HEK293 (cell line): ENCODE data around the gene NAA20.

ENCODE experiments used
- KLF1 ChIP-seq: fragments of 450-650 bp; formaldehyde crosslinking; IDR thresholded peaks from 2 replicates; pipeline ENCODE4 v1.5.1; 2016; ENCODE audit warnings: missing biosample characterization, missing genetic modification characterization
- KLF16 ChIP-seq: fragments of 450-650 bp; formaldehyde crosslinking; IDR thresholded peaks from 2 replicates; pipeline ENCODE4 v1.5.1; 2017; ENCODE audit warnings: missing biosample characterization, missing genetic modification characterization
- KLF17 ChIP-seq: fragments of 450-650 bp; formaldehyde crosslinking; IDR thresholded peaks from 2 replicates; pipeline ENCODE4 v1.5.1; 2016; ENCODE audit warnings: missing biosample characterization, missing genetic modification characterization
- KLF7 ChIP-seq: fragments of 450-650 bp; formaldehyde crosslinking; IDR thresholded peaks from 2 replicates; pipeline ENCODE4 v1.5.1; 2016; ENCODE audit warnings: missing biosample characterization, missing genetic modification characterization, borderline replicate concordance
- OSR2 ChIP-seq: fragments of 450-650 bp; formaldehyde crosslinking; IDR thresholded peaks from 2 replicates; pipeline ENCODE4 v1.5.1; 2016; ENCODE audit warnings: missing biosample characterization, missing genetic modification characterization
- PRDM6 ChIP-seq: fragments of 450-650 bp; formaldehyde crosslinking; IDR thresholded peaks from 2 replicates; pipeline ENCODE4 v1.5.1; 2017; ENCODE audit warnings: missing biosample characterization, missing genetic modification characterization
- REPIN1 ChIP-seq: fragments of 450-650 bp; formaldehyde crosslinking; IDR thresholded peaks from 2 replicates; pipeline ENCODE4 v1.5.1; 2017; ENCODE audit warnings: missing biosample characterization, missing genetic modification characterization, low read depth
- SCRT1 ChIP-seq: fragments of 450-650 bp; formaldehyde crosslinking; IDR thresholded peaks from 2 replicates; pipeline ENCODE4 v1.5.1; 2016; ENCODE audit warnings: missing biosample characterization, missing genetic modification characterization, borderline replicate concordance
- ZBTB1 ChIP-seq: fragments of 450-650 bp; formaldehyde crosslinking; IDR thresholded peaks from 2 replicates; pipeline ENCODE4 v1.5.1; 2016; ENCODE audit warnings: missing biosample characterization, missing genetic modification characterization
- ZBTB17 ChIP-seq: fragments of 450-650 bp; formaldehyde crosslinking; IDR thresholded peaks from 2 replicates; pipeline ENCODE4 v1.5.1; 2016; ENCODE audit warnings: missing biosample characterization, missing genetic modification characterization
- ZNF114 ChIP-seq: fragments of 450-650 bp; formaldehyde crosslinking; IDR thresholded peaks from 2 replicates; pipeline ENCODE4 v1.5.0; 2017; ENCODE audit warnings: missing biosample characterization, missing genetic modification characterization
- ZNF157 ChIP-seq: fragments of 450-650 bp; formaldehyde crosslinking; IDR thresholded peaks from 2 replicates; pipeline ENCODE4 v1.5.1; 2016; ENCODE audit warnings: missing biosample characterization, missing genetic modification characterization
- ZNF175 ChIP-seq: fragments of 450-650 bp; formaldehyde crosslinking; IDR thresholded peaks from 2 replicates; pipeline ENCODE4 v1.5.1; 2016; ENCODE audit warnings: missing biosample characterization, missing genetic modification characterization
- ZNF202 ChIP-seq: fragments of 450-650 bp; formaldehyde crosslinking; IDR thresholded peaks from 2 replicates; pipeline ENCODE4 v1.5.1; 2016; ENCODE audit warnings: missing biosample characterization, missing genetic modification characterization, borderline replicate concordance
- ZNF223 ChIP-seq: fragments of 450-650 bp; formaldehyde crosslinking; IDR thresholded peaks from 2 replicates; pipeline ENCODE4 v1.5.1; 2016; ENCODE audit warnings: missing biosample characterization, missing genetic modification characterization
- ZNF248 ChIP-seq: fragments of 450-650 bp; formaldehyde crosslinking; IDR thresholded peaks from 2 replicates; pipeline ENCODE4 v1.5.1; 2017; ENCODE audit warnings: missing biosample characterization, missing genetic modification characterization
- ZNF292 ChIP-seq: fragments of 450-650 bp; formaldehyde crosslinking; IDR thresholded peaks from 2 replicates; pipeline ENCODE4 v1.5.1; 2016; ENCODE audit warnings: low read depth, missing biosample characterization, missing genetic modification characterization, borderline replicate concordance
- ZNF324 ChIP-seq: fragments of 450-650 bp; formaldehyde crosslinking; IDR thresholded peaks from 2 replicates; pipeline ENCODE4 v1.5.1; 2016; ENCODE audit warnings: missing biosample characterization, missing genetic modification characterization
- ZNF362 ChIP-seq: fragments of 450-650 bp; formaldehyde crosslinking; IDR thresholded peaks from 2 replicates; pipeline ENCODE4 v1.5.1; 2016; ENCODE audit warnings: missing biosample characterization, missing genetic modification characterization
- ZNF449 ChIP-seq: fragments of 450-650 bp; formaldehyde crosslinking; IDR thresholded peaks from 2 replicates; pipeline ENCODE4 v1.5.1; 2017; ENCODE audit warnings: missing biosample characterization, mild to moderate bottlenecking, missing genetic modification characterization, moderate library complexity
- ZNF518A ChIP-seq: fragments of 450-650 bp; formaldehyde crosslinking; conservative IDR thresholded peaks from 2 replicates; pipeline ENCODE4 v1.5.1; 2016; ENCODE audit warnings: low read depth, missing biosample characterization, missing genetic modification characterization
- ZNF560 ChIP-seq: fragments of 450-650 bp; formaldehyde crosslinking; IDR thresholded peaks from 2 replicates; pipeline ENCODE4 v1.5.1; 2017; ENCODE audit warnings: missing biosample characterization, missing genetic modification characterization, borderline replicate concordance
- ZNF585B ChIP-seq: fragments of 450-650 bp; formaldehyde crosslinking; IDR thresholded peaks from 2 replicates; pipeline ENCODE4 v1.5.1; 2016; ENCODE audit warnings: missing biosample characterization, missing genetic modification characterization
- ZNF596 ChIP-seq: fragments of 450-650 bp; IDR thresholded peaks from 2 replicates; pipeline ENCODE4 v1.5.0; 2018; ENCODE audit warnings: missing biosample characterization, mild to moderate bottlenecking, missing genetic modification characterization, moderate library complexity
- ZNF670 ChIP-seq: fragments of 450-650 bp; formaldehyde crosslinking; IDR thresholded peaks from 2 replicates; pipeline ENCODE4 v1.5.1; 2016; ENCODE audit warnings: missing biosample characterization, missing genetic modification characterization, low read depth
- ZNF776 ChIP-seq: fragments of 450-650 bp; formaldehyde crosslinking; IDR thresholded peaks from 2 replicates; pipeline ENCODE4 v1.5.0; 2017; ENCODE audit warnings: missing biosample characterization, missing genetic modification characterization, borderline replicate concordance
- ZNF791 ChIP-seq: fragments of 450-650 bp; formaldehyde crosslinking; IDR thresholded peaks from 2 replicates; pipeline ENCODE4 v1.5.1; 2016; ENCODE audit warnings: missing biosample characterization, missing genetic modification characterization

Gene NAA20

GRCh38 chr20:20002101-20002998 is 14.8 kb upstream of the NAA20 start (continued):
- TF ChIP-seq ZNF449 (tag by site-specific recombination) (no peak), KLF16 (tag by site-specific recombination) (no peak), ZNF114 (tag by site-specific recombination) (no peak), REPIN1 (tag by site-specific recombination) (no peak), ZNF362 (tag by site-specific recombination) (no peak), ZNF157 (tag by site-specific recombination) (no peak), ZNF202 (tag by site-specific recombination) (no peak), ZNF560 (tag by site-specific recombination) (no peak), ZNF791 (tag by site-specific recombination) (no peak), KLF17 (no peak), ZNF223 (tag by site-specific recombination) (no peak), OSR2 (peak; percentile 51; the same call in 1 of the 2 replicates), SCRT1 (no peak), KLF7 (tag by site-specific recombination) (peak; percentile 56; the same call in 1 of the 2 replicates), ZNF585B (tag by site-specific recombination) (no peak), KLF1 (peak; percentile 39; the same call in 1 of the 2 replicates), ZNF518A (no peak), ZNF670 (no peak), ZNF175 (no peak), ZBTB17 (tag by site-specific recombination) (0 out of 2 replicates have a peak, but pooled peaks have one; percentile 23), ZNF324 (tag by site-specific recombination) (no peak), PRDM6 (tag by site-specific recombination) (peak; percentile 65; the same call in 1 of the 2 replicates), ZNF596 (tag by site-specific recombination) (no peak), ZNF776 (tag by site-specific recombination) (no peak), ZNF248 (tag by site-specific recombination) (no peak), ZNF292 (tag by site-specific recombination) (no peak), ZBTB1 (no peak)
